Upper lobe of left lung (tissue), 6 donors: ENCODE data around the gene VAV2. TPM values are rescaled to one million over a fixed set of nuclear protein-coding genes. Genes with fewer than 3 reads are reported as not detected.
"Not testable (repeated sequence)": the region's sequence is repeated elsewhere in the genome, so short reads cannot be mapped to it uniquely, and the experiment has no call there.

ENCODE experiments used
- ATAC-seq, 2 donors: fragments of 200-7000 bp; cut with Tn5 transposase; one replicate each; pipeline ENCODE4 v1.9.1; 2022; ENCODE audit warnings: mild to moderate bottlenecking in 2 of 2, moderate library complexity in 2 of 2; ENCODE audit not compliant: low FRiP score in 2 of 2
- DNase-seq, 2 donors: peaks; one replicate each; pipeline ENCODE4 v3.0.0-alpha.2; 2019 to 2020
- H3K27ac ChIP-seq, 4 donors: fragments of 200-600 bp; sonication (generic); one replicate each; pipeline ENCODE4 v1.5.1; 2016 to 2019
- H3K27me3 ChIP-seq, 4 donors: fragments of 200-600 bp; sonication (generic); one replicate each; pipeline ENCODE4 v1.5.1; 2017 to 2019
- H3K36me3 ChIP-seq, 4 donors: fragments of 200-600 bp; sonication (generic); one replicate each; pipeline ENCODE4 v1.5.1; 2016 to 2019
- H3K4me1 ChIP-seq, 4 donors: fragments of 200-600 bp; sonication (generic); one replicate each; pipeline ENCODE4 v1.5.1; 2018 to 2019
- H3K4me3 ChIP-seq, 4 donors: fragments of 200-600 bp; sonication (generic); one replicate each; pipeline ENCODE4 v1.5.1; 2017 to 2019; ENCODE audit warnings: mild to moderate bottlenecking in 2 of 4, moderate library complexity in 1 of 4
- H3K9me3 ChIP-seq, 4 donors: fragments of 200-600 bp; sonication (generic); one replicate each; pipeline ENCODE4 v1.5.1; 2018 to 2019
- EP300 ChIP-seq, 4 donors: sonication (generic); formaldehyde crosslinking; IDR thresholded peaks; one replicate each; pipeline ENCODE4 v1.5.1; 2017; ENCODE audit warnings: antibody characterized with exemption in 4 of 4, control low read depth in 2 of 4
- POLR2A ChIP-seq, 4 donors: fragments of 450-650 bp; IDR thresholded peaks; one replicate each; pipeline ENCODE4 v1.5.1; 2016 to 2017; ENCODE audit warnings: antibody characterized with exemption in 4 of 4, mild to moderate bottlenecking in 2 of 4
- POLR2AphosphoS5 ChIP-seq, 2 donors: sonication (generic); formaldehyde crosslinking; IDR thresholded peaks; one replicate each; pipeline ENCODE4 v1.5.1; 2017; ENCODE audit warnings: antibody characterized with exemption in 2 of 2
- WGBS, 2 donors: methylation state at CpG; one replicate each; pipeline ENCODE4 v1.1.5; 2017 to 2018; 5-methylcytosine and 5-hydroxymethylcytosine counted together
- total RNA-seq, 6 donors: library from RNA; depleted of rRNA in 4 of 6; stranded (reverse); fragments of >200 nt in 4 of 6; gene quantifications; one replicate each; pipeline versions ENCODE4 v1.1.0 to v1.2.1, GENCODE V29; 2016 to 2021
- TF ChIP-seq, protein P1 (sequence below), 6 experiments: fragments of 450-650 bp in 4 of 6; fragments of 200-600 bp in 2 of 6; sonication (generic) in 2 of 6; IDR thresholded peaks; one replicate each; pipeline ENCODE4 v1.5.1; 2016 to 2019; ENCODE audit warnings: antibody characterized with exemption in 6 of 6
- donor health status: DM: no; HTN: no; CAD: no; lungs with moderate emphysema.
- donor health status: DM: no; HTN: yes; CAD: no; lungs with severe emphysema.

Gene VAV2
- total RNA-seq, 6 donors from 2014 or later = 12.0 to 38.8 (median 22.0) TPM

DNA sequence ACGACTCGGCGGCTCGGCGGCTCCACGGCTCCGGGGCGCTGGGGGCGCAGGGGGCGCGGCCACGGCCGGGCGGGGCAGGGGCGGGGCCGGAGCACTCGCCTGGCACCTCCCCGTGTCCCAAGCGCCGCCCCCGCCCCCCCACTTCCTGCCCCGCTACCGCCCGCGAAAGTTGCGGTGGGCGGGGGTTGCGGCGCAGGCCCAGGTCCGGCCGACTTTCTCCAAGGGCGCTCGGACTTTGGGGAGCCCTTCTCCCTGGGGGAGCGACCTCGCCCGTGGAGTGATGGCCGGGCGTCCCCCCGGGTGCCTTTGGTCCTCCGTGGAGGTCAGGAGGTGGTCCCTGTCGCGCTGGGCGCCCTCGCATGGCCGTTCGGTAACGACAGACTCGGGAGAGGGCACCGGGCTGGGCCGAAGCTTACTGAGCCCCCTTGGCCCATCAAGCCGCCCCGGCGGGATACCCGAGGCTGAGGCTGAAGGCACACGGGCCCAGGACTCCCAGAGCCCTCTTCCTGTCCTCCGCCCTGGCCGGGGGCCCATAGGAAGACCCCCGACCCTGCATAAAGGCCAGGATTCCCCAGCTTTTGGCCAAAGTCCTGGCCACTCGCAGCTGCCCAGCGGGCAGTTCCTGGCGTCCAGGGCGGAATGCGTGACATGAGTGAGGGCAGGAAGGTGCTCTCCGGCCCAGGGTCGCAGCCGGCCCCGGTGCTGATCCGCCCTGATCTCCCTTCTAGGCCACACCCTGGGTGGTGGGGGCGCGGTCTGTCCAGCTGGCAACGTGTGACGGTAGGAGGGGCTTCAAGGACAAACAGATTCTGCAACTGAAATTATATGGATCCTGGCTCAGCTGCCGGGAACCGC is 883 bp upstream of the VAV2 start:
- Histone ChIP-seq H3K36me3 (no peaks in the 10 kb centered on the region), H3K4me1 (peaks cover 24 to 43% (median 32%) of the 10 kb centered on the region in 4 donors), H3K27ac (peak overlapping the region; percentile 91 to 95 (median 93)), H3K27me3 (no peaks in the 10 kb centered on the region), H3K4me3 (peak overlapping the region; percentile 62 to 96 (median 86)), H3K9me3 (no peaks in the 10 kb centered on the region)
- WGBS, 2 donors = 0% methylated on average over 14 of the region's 74 CpGs; no CpG with 5 or more reads in 1 of the 2 donors
- ATAC-seq = peak; percentile 88 to 91
- peak; percentile 84 to 96 for DNase-seq
- TF ChIP-seq, protein P1, sequence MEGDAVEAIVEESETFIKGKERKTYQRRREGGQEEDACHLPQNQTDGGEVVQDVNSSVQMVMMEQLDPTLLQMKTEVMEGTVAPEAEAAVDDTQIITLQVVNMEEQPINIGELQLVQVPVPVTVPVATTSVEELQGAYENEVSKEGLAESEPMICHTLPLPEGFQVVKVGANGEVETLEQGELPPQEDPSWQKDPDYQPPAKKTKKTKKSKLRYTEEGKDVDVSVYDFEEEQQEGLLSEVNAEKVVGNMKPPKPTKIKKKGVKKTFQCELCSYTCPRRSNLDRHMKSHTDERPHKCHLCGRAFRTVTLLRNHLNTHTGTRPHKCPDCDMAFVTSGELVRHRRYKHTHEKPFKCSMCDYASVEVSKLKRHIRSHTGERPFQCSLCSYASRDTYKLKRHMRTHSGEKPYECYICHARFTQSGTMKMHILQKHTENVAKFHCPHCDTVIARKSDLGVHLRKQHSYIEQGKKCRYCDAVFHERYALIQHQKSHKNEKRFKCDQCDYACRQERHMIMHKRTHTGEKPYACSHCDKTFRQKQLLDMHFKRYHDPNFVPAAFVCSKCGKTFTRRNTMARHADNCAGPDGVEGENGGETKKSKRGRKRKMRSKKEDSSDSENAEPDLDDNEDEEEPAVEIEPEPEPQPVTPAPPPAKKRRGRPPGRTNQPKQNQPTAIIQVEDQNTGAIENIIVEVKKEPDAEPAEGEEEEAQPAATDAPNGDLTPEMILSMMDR (IDR thresholded peaks at IDR 0.05) = peak in 5 of 6 experiments; percentile 13 to 55 (median 44)
- peak in 3 of 4 donors; percentile 33 to 71 (median 34) for TF ChIP-seq POLR2A (IDR thresholded peaks at IDR 0.05)
- no peak for TF ChIP-seq EP300 (IDR thresholded peaks at IDR 0.05)
- peak; percentile 60 to 74 for TF ChIP-seq POLR2AphosphoS5 (IDR thresholded peaks at IDR 0.05)

DNA sequence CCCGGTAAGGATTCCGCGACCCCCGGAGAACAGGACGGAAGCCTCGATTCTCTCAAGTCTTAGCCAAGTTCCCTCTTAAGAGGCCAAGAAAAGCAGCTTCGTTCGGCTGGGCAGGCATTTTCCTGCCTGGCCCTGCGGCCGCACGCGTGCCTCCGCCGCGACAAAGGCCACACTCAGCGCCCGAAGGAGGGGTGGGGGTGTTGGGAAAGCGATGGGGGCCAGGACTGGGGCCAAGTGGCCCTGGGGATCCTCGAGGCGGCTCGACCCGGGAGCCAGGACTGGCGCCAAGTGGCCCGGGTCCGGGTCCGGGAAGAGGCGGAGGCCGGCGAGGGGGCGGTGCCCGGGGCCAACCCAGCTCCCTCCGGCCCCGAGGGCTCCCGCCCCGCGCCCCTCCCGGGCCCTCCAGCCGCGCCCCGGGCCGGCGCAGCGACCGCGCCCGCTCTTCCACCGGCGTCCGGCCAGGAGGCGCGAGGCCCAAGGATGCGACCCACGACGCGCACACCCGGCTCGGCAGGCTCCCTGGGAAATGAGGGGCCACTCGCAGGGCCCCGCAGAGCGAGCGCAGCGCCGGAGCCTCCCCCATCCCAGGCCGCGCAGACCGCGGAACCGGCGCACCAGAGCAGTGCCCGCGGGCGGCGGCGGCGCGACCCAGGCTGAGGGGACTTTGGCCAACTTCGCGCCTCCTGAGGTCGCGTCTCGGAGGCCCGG is 756 bp downstream of the VAV2 start:
- H3K4me3 ChIP-seq = peak overlapping the region; percentile 70 to 96 (median 86)
- H3K4me1 ChIP-seq = peaks cover 24 to 43% (median 32%) of the 10 kb centered on the region in 4 donors
- DNase-seq = peak in 1 of 2 donors; percentile 89
- TF ChIP-seq, protein P1 (IDR thresholded peaks at IDR 0.05) = no peak
- no peak for TF ChIP-seq EP300 (IDR thresholded peaks at IDR 0.05)
- TF ChIP-seq POLR2A (IDR thresholded peaks at IDR 0.05) = no peak
- no peak for TF ChIP-seq POLR2AphosphoS5 (IDR thresholded peaks at IDR 0.05)
- no peaks in the 10 kb centered on the region for H3K9me3 ChIP-seq
- peak overlapping the region; percentile 84 to 95 (median 92) for H3K27ac ChIP-seq
- no peaks in the 10 kb centered on the region for H3K27me3 ChIP-seq
- 0 to 2% methylated on average over 12 to 39 of the region's 82 CpGs for WGBS, 2 donors
- H3K36me3 ChIP-seq = no peaks in the 10 kb centered on the region
- ATAC-seq = no peak

DNA sequence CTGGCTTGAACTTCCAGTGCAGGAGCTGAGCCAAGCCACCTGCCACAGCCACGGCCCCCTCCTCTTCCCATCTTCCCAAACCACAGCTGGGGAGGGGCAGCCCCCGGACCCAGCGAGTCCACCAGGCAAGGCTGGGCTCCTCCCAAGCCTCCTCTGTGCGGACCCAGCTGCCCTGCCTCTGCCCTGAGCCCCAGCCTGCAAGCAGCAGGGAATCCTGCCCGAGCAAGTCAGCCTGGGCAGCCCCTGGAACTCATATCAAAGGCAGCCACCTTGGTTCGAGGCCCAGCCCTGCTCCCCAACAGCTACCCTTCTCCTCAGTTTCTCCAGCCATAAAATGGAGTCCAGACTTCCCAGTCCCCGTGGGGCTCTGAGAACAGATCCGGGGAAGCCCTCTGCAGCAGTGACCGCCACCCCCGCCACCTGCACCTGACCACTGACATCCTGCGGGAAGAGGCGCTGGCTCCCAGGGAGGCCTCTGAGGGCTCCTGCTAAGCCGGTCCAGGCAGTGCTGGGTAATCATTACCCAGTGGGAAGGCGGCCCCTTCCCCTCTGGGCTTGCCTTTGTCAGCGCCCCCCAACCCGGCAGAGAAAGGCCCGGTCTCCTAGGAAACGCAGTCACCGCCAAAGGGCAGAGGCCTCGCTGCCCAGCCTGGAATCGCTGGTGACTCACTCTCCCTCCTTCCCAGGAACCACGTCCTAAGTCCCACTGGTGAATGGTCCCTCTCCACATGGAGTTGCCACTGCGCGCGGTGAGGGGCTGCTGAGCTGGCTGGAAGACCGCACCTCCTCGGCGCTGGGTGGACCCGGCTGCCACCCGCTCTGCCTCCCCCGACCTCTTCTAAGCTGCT is 1.5 kb downstream of the VAV2 start:
- DNase-seq (peak; percentile 49 to 78), ATAC-seq (peak in 1 of 2 donors; percentile 10)
- peak overlapping the region in 3 of 4 donors; percentile 81 to 96 (median 91) for H3K4me3 ChIP-seq
- no peaks in the 10 kb centered on the region for H3K9me3 ChIP-seq
- no peaks in the 10 kb centered on the region for H3K27me3 ChIP-seq
- H3K36me3 ChIP-seq = no peaks in the 10 kb centered on the region
- WGBS, 2 donors = 35 to 44% methylated on average over 14 to 23 of the region's 31 CpGs
- peaks cover 24 to 43% (median 32%) of the 10 kb centered on the region in 4 donors for H3K4me1 ChIP-seq
- H3K27ac ChIP-seq = peak overlapping the region; percentile 84 to 95 (median 92)
- TF ChIP-seq EP300 (IDR thresholded peaks at IDR 0.05) = no peak
- peak in 1 of 2 donors; percentile 34 for TF ChIP-seq POLR2AphosphoS5 (IDR thresholded peaks at IDR 0.05)

DNA sequence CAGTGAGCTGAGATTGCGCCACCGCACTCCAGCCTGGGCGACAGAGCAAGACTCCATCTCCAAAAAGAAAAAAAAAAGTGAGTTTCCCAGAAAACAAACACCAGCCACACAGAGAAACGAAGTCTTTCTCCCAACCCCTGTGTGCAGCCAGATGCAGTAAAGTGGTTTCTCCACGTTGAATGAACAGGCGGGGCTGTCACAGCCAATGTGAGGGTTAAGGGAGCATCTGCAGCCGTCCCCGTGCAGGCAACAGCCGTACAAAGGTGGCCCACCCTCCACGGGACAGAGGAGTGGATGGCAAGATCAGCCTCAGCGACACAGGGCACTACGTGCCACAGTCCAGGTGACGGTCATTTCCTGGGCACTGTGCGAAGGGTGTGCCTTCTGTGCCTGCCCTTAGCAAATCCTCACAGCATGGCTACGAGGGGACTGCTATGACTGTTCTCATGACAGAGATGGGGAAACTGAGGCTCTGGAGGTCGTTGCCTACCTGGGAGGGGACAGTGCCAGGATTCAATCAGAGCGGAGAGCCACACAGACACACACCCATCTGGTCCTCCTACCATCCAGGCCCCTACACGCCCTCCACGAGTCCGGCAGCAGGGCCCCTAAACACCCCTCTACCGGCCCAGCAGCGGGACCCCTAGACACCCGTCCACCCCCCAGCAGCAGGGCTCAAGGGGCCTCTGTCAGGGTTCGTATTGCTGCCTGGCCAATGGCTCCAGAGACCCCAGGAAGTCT is 2.3 kb downstream of the VAV2 start:
- H3K4me1 ChIP-seq = peaks cover 24 to 43% (median 32%) of the 10 kb centered on the region in 4 donors
- no peaks in the 10 kb centered on the region for H3K36me3 ChIP-seq
- peak overlapping the region in 3 of 4 donors; percentile 81 to 96 (median 91) for H3K4me3 ChIP-seq
- ATAC-seq (no peak), DNase-seq (no peak)
- TF ChIP-seq, protein P1 (IDR thresholded peaks at IDR 0.05) = no peak
- TF ChIP-seq EP300 (IDR thresholded peaks at IDR 0.05) (no peak), POLR2A (IDR thresholded peaks at IDR 0.05) (no peak), POLR2AphosphoS5 (IDR thresholded peaks at IDR 0.05) (no peak)
- H3K27ac ChIP-seq = peak overlapping the region in 3 of 4 donors; percentile 84 to 95 (median 94)
- H3K27me3 ChIP-seq = no peaks in the 10 kb centered on the region
- no peaks in the 10 kb centered on the region for H3K9me3 ChIP-seq
- 80 to 81% methylated on average over 22 to 24 of the region's 24 CpGs for WGBS, 2 donors

DNA sequence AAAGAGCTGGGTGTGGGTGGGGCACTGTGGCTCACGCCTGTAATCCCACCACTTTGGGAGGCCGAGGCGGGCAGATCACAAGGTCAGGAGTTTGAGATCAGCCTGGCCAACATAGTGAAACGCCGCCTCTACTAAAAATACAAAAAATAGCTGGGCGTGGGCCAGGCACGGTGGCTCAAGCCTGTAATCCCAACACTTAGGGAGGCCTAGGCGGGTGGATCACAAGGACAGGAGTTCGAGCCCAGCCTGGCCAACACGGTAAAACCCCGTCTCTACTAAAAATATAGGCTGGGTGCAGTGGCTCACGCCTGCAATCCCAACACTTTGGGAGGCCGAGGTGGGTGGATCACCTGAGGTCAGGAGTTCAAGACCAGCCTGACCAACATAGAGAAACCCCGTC is 3.4 kb downstream of the VAV2 start:
- not testable (repeated sequence) for ATAC-seq, H3K4me3 ChIP-seq, H3K9me3 ChIP-seq, DNase-seq, H3K27me3 ChIP-seq, H3K36me3 ChIP-seq, H3K27ac ChIP-seq
- 87 to 91% methylated on average over 14 of the region's 14 CpGs for WGBS, 2 donors
- H3K4me1 ChIP-seq = peaks cover 17 to 32% (median 25%) of the 10 kb centered on the region in 4 donors
